Measurements from ENCODE around the gene PEF1. TPM values are rescaled to one million over a fixed set of nuclear protein-coding genes. Genes with fewer than 3 reads are reported as not detected.

Gene PEF1
- total and polyA plus RNA-seq, 2 experiments from 2014 or later = 70.7 to 85.5 TPM

DNA sequence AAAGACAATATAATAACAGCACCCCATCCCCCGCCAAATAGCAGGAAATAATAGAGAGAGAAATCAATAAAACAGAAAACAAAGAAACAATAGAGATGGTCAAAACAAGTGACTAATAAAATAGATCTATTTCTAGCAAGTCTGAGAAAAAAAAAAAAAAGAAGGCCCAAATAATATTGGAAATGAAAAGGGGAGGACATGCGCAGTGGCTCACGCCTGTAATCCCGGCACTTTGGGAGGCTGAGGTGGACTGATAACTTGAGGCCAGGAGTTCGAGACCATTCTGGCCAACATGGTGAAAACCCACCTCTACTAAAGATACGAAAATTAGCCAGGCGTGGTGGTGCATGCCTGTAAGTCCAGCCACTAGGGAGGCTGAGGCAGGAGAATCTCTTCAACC, 45.7 kb downstream of the PEF1 start:
- no peak overlapping the region for H2AFZ ChIP-seq
- WGBS (ENCODE audit: low lambda C conversion rate, missing lambda C conversion rate) = 98% methylated on average over 7 of the region's 7 CpGs
- H3K4me3 ChIP-seq = no peak overlapping the region
- TF ChIP-seq, protein P1, sequence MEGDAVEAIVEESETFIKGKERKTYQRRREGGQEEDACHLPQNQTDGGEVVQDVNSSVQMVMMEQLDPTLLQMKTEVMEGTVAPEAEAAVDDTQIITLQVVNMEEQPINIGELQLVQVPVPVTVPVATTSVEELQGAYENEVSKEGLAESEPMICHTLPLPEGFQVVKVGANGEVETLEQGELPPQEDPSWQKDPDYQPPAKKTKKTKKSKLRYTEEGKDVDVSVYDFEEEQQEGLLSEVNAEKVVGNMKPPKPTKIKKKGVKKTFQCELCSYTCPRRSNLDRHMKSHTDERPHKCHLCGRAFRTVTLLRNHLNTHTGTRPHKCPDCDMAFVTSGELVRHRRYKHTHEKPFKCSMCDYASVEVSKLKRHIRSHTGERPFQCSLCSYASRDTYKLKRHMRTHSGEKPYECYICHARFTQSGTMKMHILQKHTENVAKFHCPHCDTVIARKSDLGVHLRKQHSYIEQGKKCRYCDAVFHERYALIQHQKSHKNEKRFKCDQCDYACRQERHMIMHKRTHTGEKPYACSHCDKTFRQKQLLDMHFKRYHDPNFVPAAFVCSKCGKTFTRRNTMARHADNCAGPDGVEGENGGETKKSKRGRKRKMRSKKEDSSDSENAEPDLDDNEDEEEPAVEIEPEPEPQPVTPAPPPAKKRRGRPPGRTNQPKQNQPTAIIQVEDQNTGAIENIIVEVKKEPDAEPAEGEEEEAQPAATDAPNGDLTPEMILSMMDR (IDR thresholded peaks at IDR 0.05; ENCODE audit: poor library complexity) = no peak
- TF ChIP-seq EZH2 (IDR thresholded peaks at IDR 0.05; ENCODE audit: borderline replicate concordance) = no peak
- TF ChIP-seq EZH2phosphoT487 (IDR thresholded peaks at IDR 0.05; ENCODE audit: low read depth, severe bottlenecking, unreplicated experiment) = no peak
- H3K9me3 ChIP-seq (ENCODE audit: low read depth) = no peaks in the 10 kb centered on the region
- no peak overlapping the region for H3K4me2 ChIP-seq
- H3K4me1 ChIP-seq (ENCODE audit: insufficient read depth) = no peaks in the 10 kb centered on the region
- DNase-seq (ENCODE audit: low spot score) = no peak
- H3K9me2 ChIP-seq (replicated peaks; ENCODE audit: insufficient read depth) = no peaks in the 10 kb centered on the region
- no peaks in the 10 kb centered on the region for H3K79me2 ChIP-seq
- H3K27me3 ChIP-seq = no peaks in the 10 kb centered on the region
- no peaks in the 10 kb centered on the region for H3K36me3 ChIP-seq (replicated peaks; ENCODE audit: insufficient read depth, low read depth)
- no peaks in the 10 kb centered on the region for H4K20me1 ChIP-seq (ENCODE audit: insufficient read depth, poor library complexity, severe bottlenecking)
- no peak overlapping the region for H3K27ac ChIP-seq

DNA sequence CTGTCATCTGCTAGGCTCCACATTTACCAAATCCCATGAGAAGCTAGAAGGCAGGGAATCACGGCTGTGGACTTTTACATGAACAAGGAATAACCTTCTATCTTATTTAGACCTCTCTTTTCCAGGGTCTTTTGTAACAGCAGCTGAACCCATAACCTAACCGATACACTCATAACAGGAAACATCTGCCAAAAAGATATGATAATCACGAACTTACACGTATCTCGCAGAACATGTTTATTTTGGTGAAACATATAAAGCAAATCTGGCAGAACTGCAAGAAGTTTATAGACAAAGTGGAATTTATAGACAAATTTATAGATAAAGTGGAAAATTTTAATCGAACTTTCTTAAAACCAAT, 48.0 kb downstream of the PEF1 start:
- no peak overlapping the region for H2AFZ ChIP-seq
- H4K20me1 ChIP-seq (ENCODE audit: insufficient read depth, poor library complexity, severe bottlenecking) = no peaks in the 10 kb centered on the region
- no peaks in the 10 kb centered on the region for H3K4me1 ChIP-seq (ENCODE audit: insufficient read depth)
- DNase-seq (ENCODE audit: low spot score) = no peak
- TF ChIP-seq EZH2 (IDR thresholded peaks at IDR 0.05; ENCODE audit: borderline replicate concordance) = no peak
- TF ChIP-seq, protein P1 (IDR thresholded peaks at IDR 0.05; ENCODE audit: poor library complexity) = no peak
- no peak for TF ChIP-seq EZH2phosphoT487 (IDR thresholded peaks at IDR 0.05; ENCODE audit: low read depth, severe bottlenecking, unreplicated experiment)
- no peak overlapping the region for H3K4me2 ChIP-seq
- H3K9me2 ChIP-seq (replicated peaks; ENCODE audit: insufficient read depth) = no peaks in the 10 kb centered on the region
- H3K79me2 ChIP-seq = no peaks in the 10 kb centered on the region
- no peaks in the 10 kb centered on the region for H3K9me3 ChIP-seq (ENCODE audit: low read depth)
- no peaks in the 10 kb centered on the region for H3K27me3 ChIP-seq
- H3K4me3 ChIP-seq = no peak overlapping the region
- no peak overlapping the region for H3K27ac ChIP-seq
- H3K36me3 ChIP-seq (replicated peaks; ENCODE audit: insufficient read depth, low read depth) = no peaks in the 10 kb centered on the region
- WGBS (ENCODE audit: low lambda C conversion rate, missing lambda C conversion rate) = 55% methylated on average over 6 of the region's 6 CpGs

DNA sequence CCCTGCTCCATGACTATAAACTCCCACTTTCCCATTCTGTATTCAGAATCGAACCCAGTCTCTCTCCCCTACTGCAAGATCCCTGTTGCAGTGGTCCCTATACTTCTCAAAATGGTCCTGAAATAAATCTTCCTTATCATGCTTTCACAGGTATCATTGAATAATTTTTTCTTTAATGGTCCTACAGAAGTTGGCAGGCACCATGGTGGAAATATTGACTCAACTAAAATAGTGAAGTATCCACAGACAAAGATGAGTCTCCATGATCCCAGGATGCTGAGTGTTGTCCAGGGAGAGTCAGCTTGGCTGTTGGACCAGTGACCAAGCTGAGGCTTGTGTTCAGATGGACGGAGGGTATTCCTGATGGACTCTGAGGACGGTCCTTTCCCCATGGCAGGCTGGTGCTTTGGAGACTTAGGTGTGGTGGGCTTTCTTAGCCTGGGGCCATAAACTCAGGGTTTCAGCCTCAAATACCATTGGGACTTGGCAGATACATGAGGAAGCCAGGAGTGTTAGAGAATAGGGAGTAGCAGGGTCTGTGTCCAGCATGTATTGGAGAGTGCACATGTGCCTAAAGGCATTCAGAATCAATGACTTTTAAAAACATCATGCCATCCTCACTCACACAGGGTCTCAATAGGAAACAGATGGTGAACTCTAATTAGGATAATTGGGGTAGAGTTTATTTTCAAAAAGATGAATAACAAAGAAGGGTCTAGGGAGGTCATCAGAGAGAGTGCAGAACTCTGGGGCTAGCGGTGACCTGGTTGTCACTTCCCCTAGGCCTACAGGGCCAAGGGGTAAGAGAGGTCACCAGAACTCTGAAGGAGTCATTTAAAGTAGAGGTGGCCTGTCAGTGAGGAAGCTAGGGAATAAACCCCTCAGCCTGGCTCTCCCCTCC, 48.6 kb downstream of the PEF1 start:
- 86% methylated on average over 4 of the region's 4 CpGs for WGBS (ENCODE audit: low lambda C conversion rate, missing lambda C conversion rate)
- Histone ChIP-seq H3K36me3 (replicated peaks; ENCODE audit: insufficient read depth, low read depth) (no peaks in the 10 kb centered on the region), H3K27ac (no peak overlapping the region), H3K79me2 (no peaks in the 10 kb centered on the region), H3K9me3 (ENCODE audit: low read depth) (no peaks in the 10 kb centered on the region), H4K20me1 (ENCODE audit: insufficient read depth, poor library complexity, severe bottlenecking) (no peaks in the 10 kb centered on the region), H2AFZ (no peak overlapping the region), H3K4me1 (ENCODE audit: insufficient read depth) (no peaks in the 10 kb centered on the region), H3K27me3 (no peaks in the 10 kb centered on the region), H3K9me2 (replicated peaks; ENCODE audit: insufficient read depth) (no peaks in the 10 kb centered on the region), H3K4me3 (no peak overlapping the region), H3K4me2 (no peak overlapping the region)
- TF ChIP-seq, protein P1 (IDR thresholded peaks at IDR 0.05; ENCODE audit: poor library complexity) = no peak
- TF ChIP-seq EZH2 (IDR thresholded peaks at IDR 0.05; ENCODE audit: borderline replicate concordance) (no peak), EZH2phosphoT487 (IDR thresholded peaks at IDR 0.05; ENCODE audit: low read depth, severe bottlenecking, unreplicated experiment) (no peak)
- DNase-seq (ENCODE audit: low spot score) = no peak
